Rectal smooth muscle tissue (tissue), 1 donor: ENCODE data around the gene CDK5.
"Not testable (repeated sequence)": the region's sequence is repeated elsewhere in the genome, so short reads cannot be mapped to it uniquely, and the experiment has no call there.

Experiments
- H3K27ac ChIP-seq: one replicate; pipeline ENCODE4 v1.7.0; 2013; ENCODE audit warnings: low read depth, low read length, inconsistent platforms
- H3K27me3 ChIP-seq: one replicate; pipeline ENCODE4 v1.7.0; 2013; ENCODE audit warnings: low read length; ENCODE audit not compliant: control insufficient read depth, insufficient read depth
- H3K36me3 ChIP-seq: one replicate; pipeline ENCODE4 v1.7.0; 2013; ENCODE audit warnings: low read length; ENCODE audit not compliant: control insufficient read depth, insufficient read depth
- H3K4me1 ChIP-seq: one replicate; pipeline ENCODE4 v1.7.0; 2013; ENCODE audit warnings: low read length; ENCODE audit not compliant: control insufficient read depth, insufficient read depth
- H3K4me3 ChIP-seq: one replicate; pipeline ENCODE4 v1.7.0; 2013; ENCODE audit warnings: low read length
- H3K9ac ChIP-seq: one replicate; pipeline ENCODE4 v1.7.0; 2013; ENCODE audit warnings: low read length

The CDK5 gene

DNA sequence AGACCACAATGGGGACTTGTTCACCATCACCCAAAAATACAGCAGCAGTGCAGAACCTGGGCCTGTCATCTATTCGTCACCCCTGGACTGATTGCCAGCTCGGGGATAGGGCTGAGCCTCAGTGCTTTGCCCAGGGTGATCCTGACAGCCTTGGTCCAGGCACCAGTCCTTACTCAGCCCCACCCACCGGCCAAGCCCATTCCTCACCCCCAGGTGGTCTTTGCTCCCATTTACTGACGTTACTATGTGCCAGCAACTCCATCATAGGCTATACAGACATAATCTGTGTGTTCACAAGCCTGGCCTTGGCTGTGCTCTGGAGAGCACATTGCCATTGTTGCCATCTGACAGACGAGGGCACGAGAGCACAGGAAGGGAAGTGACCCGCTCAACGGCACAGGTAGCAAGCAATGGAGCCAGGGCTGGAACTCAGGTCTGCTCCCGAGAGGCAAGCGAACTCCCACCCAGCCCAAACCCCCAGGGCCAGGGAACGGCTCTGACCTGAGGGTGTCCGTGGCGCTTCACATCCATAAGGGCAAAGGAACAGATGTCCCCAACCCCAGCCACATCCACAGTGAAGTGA is 40.2 kb downstream of the CDK5 start:
- Histone ChIP-seq H3K4me3 (peak overlapping the region; percentile 47), H3K27me3 (peaks cover 23% of the 10 kb centered on the region)

DNA sequence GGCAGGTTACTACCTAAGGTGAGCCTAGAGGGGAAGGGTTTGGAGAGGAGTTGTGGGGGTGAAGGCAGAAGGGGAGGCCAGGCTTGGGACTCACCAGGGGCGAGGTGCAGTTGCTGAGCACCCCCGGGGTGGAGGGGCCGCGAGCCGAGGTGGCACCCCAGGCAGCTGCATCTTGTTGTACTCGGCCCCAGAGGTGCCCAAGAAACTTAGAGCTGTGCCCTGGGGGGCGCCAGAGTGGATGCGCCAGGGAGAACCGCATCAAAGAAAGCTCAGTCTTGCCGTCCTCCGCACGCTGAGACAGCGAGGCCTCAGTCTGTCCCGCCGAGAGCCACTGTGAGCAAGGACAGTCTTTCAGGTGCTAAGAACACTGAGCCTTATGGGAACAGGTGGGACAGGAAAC is 40.8 kb downstream of the CDK5 start:
- no peak overlapping the region for H3K27ac ChIP-seq
- peaks cover 23% of the 10 kb centered on the region for H3K27me3 ChIP-seq
- no peaks in the 10 kb centered on the region for H3K36me3 ChIP-seq
- H3K4me3 ChIP-seq: no peak overlapping the region
- no peak overlapping the region for H3K9ac ChIP-seq
- H3K4me1 ChIP-seq: peaks cover 6% of the 10 kb centered on the region

More for the DNA sequence above, 40.2 kb downstream of the CDK5 start:
- Histone ChIP-seq H3K4me1 (peaks cover 6% of the 10 kb centered on the region), H3K9ac (no peak overlapping the region), H3K27ac (no peak overlapping the region), H3K36me3 (no peaks in the 10 kb centered on the region)

DNA sequence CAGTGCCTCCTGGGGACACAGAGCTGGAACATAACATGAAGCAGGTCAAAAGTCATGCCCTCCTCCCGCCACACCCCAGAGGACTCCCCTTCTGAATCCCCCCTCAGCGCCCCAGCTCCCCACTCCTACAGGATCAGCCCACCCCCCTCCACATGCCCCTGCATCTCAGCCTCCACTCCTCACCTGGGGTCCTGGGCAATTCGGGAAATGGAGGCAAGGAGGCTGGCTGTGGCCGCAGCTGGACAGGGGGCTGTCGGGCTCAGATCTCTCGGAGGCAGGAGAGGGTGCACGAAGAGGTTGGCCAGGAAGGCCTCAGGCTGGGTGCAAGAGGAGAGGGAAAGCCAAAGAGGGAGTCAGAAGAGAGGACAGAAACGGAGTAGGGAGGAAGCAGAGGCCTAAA is 41.2 kb downstream of the CDK5 start:
- Histone ChIP-seq H3K4me1 (peaks cover 6% of the 10 kb centered on the region), H3K4me3 (no peak overlapping the region), H3K36me3 (no peaks in the 10 kb centered on the region), H3K9ac (no peak overlapping the region), H3K27ac (no peak overlapping the region), H3K27me3 (peaks cover 23% of the 10 kb centered on the region)

DNA sequence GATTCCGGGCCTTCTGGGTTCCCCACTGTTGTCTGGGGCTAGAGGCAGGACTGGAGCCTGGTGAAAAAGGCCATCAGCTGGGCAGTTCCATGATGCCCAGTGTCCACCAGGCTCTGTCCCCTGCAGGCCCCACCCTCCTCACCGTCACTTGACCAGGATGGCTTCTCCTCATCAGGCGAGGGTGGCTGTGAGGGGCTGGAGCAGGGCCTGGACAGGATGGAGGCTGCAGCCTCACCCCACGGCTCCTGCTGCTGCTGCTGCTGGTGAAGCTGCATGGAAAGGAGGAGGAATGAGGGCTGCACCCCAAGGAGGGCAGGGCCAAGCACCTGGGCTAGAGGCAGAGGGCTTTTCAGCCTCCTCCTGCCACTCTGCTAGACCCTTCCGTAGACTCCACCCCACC is 41.7 kb downstream of the CDK5 start:
- H3K27ac ChIP-seq: no peak overlapping the region
- peaks cover 23% of the 10 kb centered on the region for H3K27me3 ChIP-seq
- peaks cover 6% of the 10 kb centered on the region for H3K4me1 ChIP-seq

GRCh38 chr7:151014950-151015349 is 42.7 kb downstream of the CDK5 start:
- Histone ChIP-seq H3K27ac (no peak overlapping the region), H3K4me1 (peaks cover 6% of the 10 kb centered on the region), H3K4me3 (no peak overlapping the region), H3K27me3 (peaks cover 22% of the 10 kb centered on the region), H3K36me3 (no peaks in the 10 kb centered on the region), H3K9ac (no peak overlapping the region)

More for the DNA sequence above, 41.7 kb downstream of the CDK5 start:
- H3K36me3 ChIP-seq: no peaks in the 10 kb centered on the region
- H3K9ac ChIP-seq: no peak overlapping the region
- H3K4me3 ChIP-seq: no peak overlapping the region

DNA sequence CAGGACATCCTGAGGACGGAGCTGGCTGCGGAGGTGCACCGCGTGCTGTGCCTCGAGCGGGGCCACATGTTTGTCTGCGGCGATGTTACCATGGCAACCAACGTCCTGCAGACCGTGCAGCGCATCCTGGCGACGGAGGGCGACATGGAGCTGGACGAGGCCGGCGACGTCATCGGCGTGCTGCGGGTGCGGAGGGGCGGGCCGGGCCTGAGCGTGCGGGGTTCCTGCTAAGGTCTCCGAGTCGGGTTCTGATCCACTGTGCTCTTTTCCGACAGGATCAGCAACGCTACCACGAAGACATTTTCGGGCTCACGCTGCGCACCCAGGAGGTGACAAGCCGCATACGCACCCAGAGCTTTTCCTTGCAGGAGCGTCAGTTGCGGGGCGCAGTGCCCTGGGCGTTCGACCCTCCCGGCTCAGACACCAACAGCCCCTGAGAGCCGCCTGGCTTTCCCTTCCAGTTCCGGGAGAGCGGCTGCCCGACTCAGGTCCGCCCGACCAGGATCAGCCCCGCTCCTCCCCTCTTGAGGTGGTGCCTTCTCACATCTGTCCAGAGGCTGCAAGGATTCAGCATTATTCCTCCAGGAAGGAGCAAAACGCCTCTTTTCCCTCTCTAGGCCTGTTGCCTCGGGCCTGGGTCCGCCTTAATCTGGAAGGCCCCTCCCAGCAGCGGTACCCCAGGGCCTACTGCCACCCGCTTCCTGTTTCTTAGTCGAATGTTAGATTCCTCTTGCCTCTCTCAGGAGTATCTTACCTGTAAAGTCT is 43.8 kb downstream of the CDK5 start:
- peak overlapping the region; percentile 34 for H3K9ac ChIP-seq
- no peaks in the 10 kb centered on the region for H3K36me3 ChIP-seq
- H3K4me3 ChIP-seq: peak overlapping the region; percentile 57
- H3K27ac ChIP-seq: no peak overlapping the region
- H3K27me3 ChIP-seq: peaks cover 21% of the 10 kb centered on the region
- H3K4me1 ChIP-seq: peaks cover 6% of the 10 kb centered on the region

DNA sequence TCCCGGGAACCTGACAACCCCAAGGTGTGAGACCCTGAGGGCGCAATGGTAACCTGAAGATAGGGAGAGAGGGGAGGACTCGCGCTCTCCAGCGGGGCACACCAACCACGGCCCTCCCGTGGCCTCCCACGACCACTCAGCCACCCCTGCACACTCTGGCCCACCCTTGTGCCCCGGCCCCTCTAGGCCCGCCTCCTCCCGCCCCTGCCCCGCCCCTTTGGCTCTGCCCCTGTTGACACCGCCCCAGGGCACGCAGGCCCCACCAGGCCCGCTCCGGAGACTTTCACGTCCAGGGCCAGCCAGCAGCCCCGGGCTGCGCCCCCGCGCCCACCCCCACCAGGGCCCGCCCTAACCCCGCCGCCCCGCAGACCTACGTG is 44.4 kb downstream of the CDK5 start:
- H3K9ac ChIP-seq: no peak overlapping the region
- H3K4me1 ChIP-seq: peaks cover 4% of the 10 kb centered on the region
- H3K4me3 ChIP-seq: no peak overlapping the region
- no peaks in the 10 kb centered on the region for H3K36me3 ChIP-seq
- H3K27me3 ChIP-seq: peaks cover 19% of the 10 kb centered on the region
- no peak overlapping the region for H3K27ac ChIP-seq

DNA sequence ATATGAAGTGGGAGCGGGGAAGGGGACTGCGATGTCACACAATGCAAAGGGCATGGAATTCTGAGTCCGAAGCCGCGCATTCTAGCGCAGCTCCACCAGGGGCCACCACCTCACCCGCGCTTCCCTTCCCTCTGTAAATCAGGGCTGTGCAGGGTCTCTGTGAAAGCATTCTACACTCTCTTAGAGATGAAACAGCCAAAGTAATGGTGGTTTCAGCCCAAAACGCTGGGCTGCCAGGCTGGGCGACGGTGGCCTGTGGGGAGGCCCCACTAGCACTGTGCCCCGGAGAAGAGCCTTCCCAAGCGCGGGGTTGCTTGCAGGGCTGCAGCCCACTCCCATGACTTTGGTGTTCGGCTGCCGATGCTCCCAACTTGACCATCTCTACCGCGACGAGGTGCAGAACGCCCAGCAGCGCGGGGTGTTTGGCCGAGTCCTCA is 44.8 kb downstream of the CDK5 start:
- no peaks in the 10 kb centered on the region for H3K36me3 ChIP-seq
- H3K4me1 ChIP-seq: peaks cover 2% of the 10 kb centered on the region
- H3K27me3 ChIP-seq: peaks cover 16% of the 10 kb centered on the region
- H3K4me3 ChIP-seq: no peak overlapping the region
- no peak overlapping the region for H3K27ac ChIP-seq
- no peak overlapping the region for H3K9ac ChIP-seq

GRCh38 chr7:151012031-151012692 is 45.5 kb downstream of the CDK5 start:
- Histone ChIP-seq H3K9ac (no peak overlapping the region), H3K4me3 (no peak overlapping the region), H3K27me3 (peaks cover 9% of the 10 kb centered on the region), H3K27ac (no peak overlapping the region), H3K36me3 (no peaks in the 10 kb centered on the region), H3K4me1 (no peaks in the 10 kb centered on the region)

DNA sequence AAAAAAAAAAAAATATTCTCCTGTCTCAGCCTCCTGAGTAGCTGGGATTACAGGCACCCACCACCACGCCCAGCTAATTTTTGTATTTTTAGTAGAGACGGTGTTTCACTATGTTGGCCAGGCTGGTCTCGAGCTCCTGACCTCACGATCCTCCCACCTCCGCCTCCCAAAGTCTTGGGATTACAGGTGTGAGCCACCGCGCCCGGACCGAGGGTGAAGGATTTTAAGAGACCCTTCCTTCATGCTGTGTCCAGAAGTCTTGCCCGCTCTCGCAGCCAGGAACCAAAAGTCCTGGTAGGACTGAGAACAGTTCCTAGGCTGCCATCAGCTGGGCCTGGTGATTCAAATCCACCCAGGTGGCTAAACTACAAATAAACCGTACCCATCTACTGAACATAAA is 46.1 kb downstream of the CDK5 start:
- not testable (repeated sequence) for H3K9ac ChIP-seq, H3K27me3 ChIP-seq, H3K36me3 ChIP-seq, H3K4me1 ChIP-seq, H3K27ac ChIP-seq, H3K4me3 ChIP-seq

- H3K27me3 ChIP-seq: peaks cover 7% of the 10 kb centered on the region
- H3K9ac ChIP-seq: no peak overlapping the region
- H3K36me3 ChIP-seq: no peaks in the 10 kb centered on the region
- H3K27ac ChIP-seq: no peak overlapping the region
- H3K4me3 ChIP-seq: no peak overlapping the region
- H3K4me1 ChIP-seq: no peaks in the 10 kb centered on the region
Observed at GRCh38 chr7:151011097-151011409, 46.6 kb downstream of the CDK5 start.

DNA sequence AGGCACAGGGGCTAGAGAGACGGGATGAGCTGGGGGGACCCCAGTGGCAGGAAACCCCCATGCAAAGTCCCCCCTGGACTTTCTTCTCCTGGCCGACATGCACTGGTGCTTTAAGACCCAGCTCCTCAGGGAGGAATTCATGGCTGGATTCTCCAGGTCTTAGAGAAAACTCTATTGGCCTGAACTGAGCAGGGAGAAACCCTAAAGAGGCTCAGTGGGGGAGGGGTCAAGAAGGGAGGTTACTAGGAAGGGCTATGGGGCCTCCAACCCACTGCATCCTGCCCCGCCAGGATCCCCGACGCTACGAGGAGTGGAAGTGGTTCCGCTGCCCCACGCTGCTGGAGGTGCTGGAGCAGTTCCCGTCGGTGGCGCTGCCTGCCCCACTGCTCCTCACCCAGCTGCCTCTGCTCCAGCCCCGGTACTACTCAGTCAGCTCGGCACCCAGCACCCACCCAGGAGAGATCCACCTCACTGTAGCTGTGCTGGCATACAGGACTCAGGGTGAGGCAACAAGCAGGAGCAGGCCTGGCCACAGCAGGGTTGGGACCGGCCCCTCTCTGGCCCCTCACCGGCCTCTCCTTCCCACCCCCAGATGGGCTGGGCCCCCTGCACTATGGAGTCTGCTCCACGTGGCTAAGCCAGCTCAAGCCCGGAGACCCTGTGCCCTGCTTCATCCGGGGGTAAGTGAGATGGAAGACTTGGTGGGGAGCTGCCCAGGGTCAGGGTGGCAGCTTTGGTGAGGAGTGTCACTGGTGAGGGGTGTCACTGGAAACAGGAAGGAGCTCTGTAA is 47.2 kb downstream of the CDK5 start:
- H3K9ac ChIP-seq: no peak overlapping the region
- H3K4me3 ChIP-seq: no peak overlapping the region
- H3K27ac ChIP-seq: no peak overlapping the region
- no peaks in the 10 kb centered on the region for H3K4me1 ChIP-seq
- peaks cover 7% of the 10 kb centered on the region for H3K27me3 ChIP-seq
- H3K36me3 ChIP-seq: no peaks in the 10 kb centered on the region
